Bronchial smooth muscle cell (primary cell): ENCODE results near the gene HELT. TPM values are rescaled to one million over a fixed set of nuclear protein-coding genes. Genes with fewer than 3 reads are reported as not detected.

Experiments used
- total RNA-seq: library from RNA; depleted of rRNA; stranded (reverse); fragments of >200 nt; gene quantifications from 2 replicates; pipeline ENCODE4 v1.2.1, GENCODE V29; 2014

The HELT gene
- total RNA-seq, result not detected in 2 replicates

GRCh38 chr4:185017964-185018772, at the start of gene HELT:
Gene HELT, plus strand, starts transcription at chr4:185018490. Its CDS starts 439 bp downstream, at chr4:185018929.

Other genes with a start within 250 kb of the HELT start
- 17.5 and 25.7 TPM in 2 replicates for gene ACSL1, start 192.5 kb upstream of the HELT start, total RNA-seq
- 3.0 and 3.6 TPM in 2 replicates for gene SLC25A4, start 124.8 kb downstream of the HELT start, total RNA-seq
- 13.3 and 22.9 TPM in 2 replicates for gene CFAP97, start 185.5 kb downstream of the HELT start, total RNA-seq
- 16.7 and 17.8 TPM in 2 replicates for gene SNX25, start 191.1 kb downstream of the HELT start, total RNA-seq